GM04504 (cell line): Measurements from ENCODE around the gene DZIP1.
"Not testable (repeated sequence)": the region's sequence is repeated elsewhere in the genome, so short reads cannot be mapped to it uniquely, and the experiment has no call there.

Experiments used
- DNase-seq: peaks from one replicate; pipeline ENCODE4 v3.0.0-alpha.2; 2012; ENCODE audit warnings: low read depth

Gene DZIP1

GRCh38 chr13:95604556-95604915 lies 40.0 kb downstream of the DZIP1 start:
- DNase-seq: no peak

GRCh38 chr13:95603887-95604555 lies 40.5 kb downstream of the DZIP1 start:
- DNase-seq: no peak

GRCh38 chr13:95601906-95602305 lies 42.6 kb downstream of the DZIP1 start:
- DNase-seq: no peak

- DNase-seq: no peak
Measured at GRCh38 chr13:95601216-95601615, 43.3 kb downstream of the DZIP1 start.

- no peak for DNase-seq
Measured at GRCh38 chr13:95596701-95597100, 47.8 kb downstream of the DZIP1 start.

GRCh38 chr13:95593462-95593861 lies 51.0 kb downstream of the DZIP1 start:
- DNase-seq: no peak

- no peak for DNase-seq
Measured at GRCh38 chr13:95588721-95589120, 55.8 kb downstream of the DZIP1 start.

- no peak for DNase-seq
Measured at GRCh38 chr13:95588134-95588533, 56.4 kb downstream of the DZIP1 start.

- no peak for DNase-seq
Measured at GRCh38 chr13:95585867-95586266, 58.6 kb downstream of the DZIP1 start.

- DNase-seq: no peak
Measured at GRCh38 chr13:95579303-95579702, 65.2 kb downstream of the DZIP1 start.

- DNase-seq: no peak
Measured at GRCh38 chr13:95573221-95573620, 71.3 kb downstream of the DZIP1 start.

- DNase-seq: no peak
Measured at GRCh38 chr13:95571941-95572340, 72.6 kb downstream of the DZIP1 start.

GRCh38 chr13:95570016-95570415 lies 74.5 kb downstream of the DZIP1 start:
- no peak for DNase-seq

GRCh38 chr13:95568131-95568530 lies 76.4 kb downstream of the DZIP1 start:
- no peak for DNase-seq

GRCh38 chr13:95565758-95566157 lies 78.7 kb downstream of the DZIP1 start:
- DNase-seq: not testable (repeated sequence)

- peak; percentile 6 for DNase-seq
Measured at GRCh38 chr13:95564733-95565291, 79.7 kb downstream of the DZIP1 start.

GRCh38 chr13:95564091-95564490 lies 80.4 kb downstream of the DZIP1 start:
- no peak for DNase-seq

GRCh38 chr13:95560387-95560786 lies 84.1 kb downstream of the DZIP1 start:
- no peak for DNase-seq

- DNase-seq: no peak
Measured at GRCh38 chr13:95559100-95559499, 85.4 kb downstream of the DZIP1 start.

GRCh38 chr13:95557013-95557412 lies 87.5 kb downstream of the DZIP1 start:
- no peak for DNase-seq

- DNase-seq: no peak
Measured at GRCh38 chr13:95553581-95554385, 90.7 kb downstream of the DZIP1 start.

- no peak for DNase-seq
Measured at GRCh38 chr13:95552539-95553441, 91.7 kb downstream of the DZIP1 start, which contains the start of gene CLDN10. Gene CLDN10 (plus strand): TSS chr13:95552720. CDS start chr13:95552754, 34 bp downstream.
